Kidney (tissue), 14 donors: Measurements from ENCODE around the gene MYCN. TPM values are rescaled to one million over a fixed set of nuclear protein-coding genes. Genes with fewer than 3 reads are reported as not detected.

Source experiments
- DNase-seq, 5 donors: peaks; one replicate each; pipeline ENCODE4 v3.0.0-alpha.2; 2013 to 2020
- FAIRE-seq: peaks from 2 replicates; lab custom pipeline; 2012; peaks lifted over from hg19 to GRCh38; lab: Jason Lieb, UNC
- H3K27ac ChIP-seq, 2 donors: one replicate each; pipeline ENCODE4 v1.7.0; 2013; ENCODE audit warnings: low read depth in 2 of 2, low read length in 2 of 2, inconsistent platforms in 1 of 2
- H3K27me3 ChIP-seq: one replicate; pipeline ENCODE4 v1.7.1; 2013; ENCODE audit warnings: low read length, inconsistent platforms; ENCODE audit not compliant: control insufficient read depth, insufficient read depth
- H3K36me3 ChIP-seq, 3 donors: one replicate each; pipeline versions ENCODE4 v1.7.0 to v1.7.1; 2013; ENCODE audit warnings: low read length in 3 of 3, control low read depth in 1 of 3, inconsistent platforms in 1 of 3; ENCODE audit not compliant: insufficient read depth in 3 of 3, control insufficient read depth in 2 of 3
- H3K4me1 ChIP-seq, 3 donors: one replicate each; pipeline versions ENCODE4 v1.7.0 to v1.7.1; 2013; ENCODE audit warnings: low read length in 3 of 3, inconsistent platforms in 1 of 3, low read depth in 1 of 3; ENCODE audit not compliant: control insufficient read depth in 2 of 3, insufficient read depth in 2 of 3
- H3K4me3 ChIP-seq, 3 donors: one replicate each; pipeline versions ENCODE4 v1.7.0 to v1.8.1; 2013; ENCODE audit warnings: low read length in 3 of 3, control low read depth in 1 of 3, inconsistent platforms in 1 of 3
- H3K9ac ChIP-seq, 3 donors: one replicate each; pipeline versions ENCODE4 v1.7.0 to v1.7.1; 2013; ENCODE audit warnings: low read length in 3 of 3, control low read depth in 1 of 3, inconsistent platforms in 1 of 3
- H3K9me3 ChIP-seq, 3 donors: one replicate each; pipeline versions ENCODE4 v1.7.0 to v1.7.1; 2013; ENCODE audit warnings: low read length in 3 of 3, control low read depth in 1 of 3, inconsistent platforms in 1 of 3; ENCODE audit not compliant: control insufficient read depth in 2 of 3, insufficient read depth in 1 of 3
- CTCF ChIP-seq: IDR thresholded peaks from 3 replicates; pipeline ENCODE4 v1.5.1; 2012; ENCODE audit warnings: mild to moderate bottlenecking, moderate library complexity, borderline replicate concordance; ENCODE audit not compliant: insufficient read depth; ENCODE audit errors: extremely low read depth
- intact Hi-C: fragments of 100-400 bp; cut with DNase I; formaldehyde crosslinking; loops from one replicate; pipeline ENCODE4 v1.11.1; 2022
- polyA plus RNA-seq: library from polyadenylated mRNA; stranded (reverse); fragments of 350-450 nt; fragmentation: Illumina TruSeq; extraction: RNeasy Lipid Tissue Mini Kit (QIAGEN cat#74804); gene quantifications from one replicate; pipeline ENCODE4 v1.2.3, GENCODE V29; 2014; ENCODE audit warnings: low read depth, low replicate concordance; ENCODE audit not compliant: insufficient read depth
- total RNA-seq: library from RNA; stranded (reverse); fragmentation: NEBNext Ultra II Directional; extraction: Animal tissue kit (Norgen Biotek cat#: 25700); gene quantifications from one replicate; pipeline ENCODE4 v1.2.1, GENCODE V29; 2021
- donor health status: control.
- donor health status: control.
- donor health status: control.
- donor health status: control.
- donor health status: control.
- donor health status: DM: yes; HTN: yes; CAD: no.
- donor health status: Normal renal cell carcinoma (clear cell type).

MYCN gene
- total and polyA plus RNA-seq, 2 donors from 2014 or later = 1.7 to 2.2 TPM

GRCh38 chr2:15982285-15983044 lies 42.1 kb downstream of the MYCN start:
- no peaks in the 10 kb centered on the region for H3K27me3 ChIP-seq
- H3K4me1 ChIP-seq = peaks cover 0 to 5% (median 0%) of the 10 kb centered on the region in 3 donors
- intact Hi-C loops = no loop called here
- H3K27ac ChIP-seq = no peak overlapping the region
- no peaks in the 10 kb centered on the region for H3K36me3 ChIP-seq
- no peak overlapping the region for H3K4me3 ChIP-seq
- no peak for FAIRE-seq
- no peak for TF ChIP-seq CTCF
- peak in 3 of 5 donors; percentile 35 to 55 (median 48) for DNase-seq
- H3K9ac ChIP-seq = no peak overlapping the region
- H3K9me3 ChIP-seq = peaks cover 0 to 3% (median 0%) of the 10 kb centered on the region in 3 donors

- no peak overlapping the region for H3K9ac ChIP-seq
- peaks cover 0 to 5% (median 0%) of the 10 kb centered on the region in 3 donors for H3K4me1 ChIP-seq
- no peak for TF ChIP-seq CTCF
- intact Hi-C loops = no loop called here
- H3K27me3 ChIP-seq = no peaks in the 10 kb centered on the region
- H3K36me3 ChIP-seq = no peaks in the 10 kb centered on the region
- H3K9me3 ChIP-seq = peaks cover 0 to 3% (median 0%) of the 10 kb centered on the region in 3 donors
- H3K4me3 ChIP-seq = no peak overlapping the region
- FAIRE-seq = no peak
- DNase-seq = no peak
- H3K27ac ChIP-seq = no peak overlapping the region
Observed at GRCh38 chr2:15983496-15983895, 43.1 kb downstream of the MYCN start.

- Histone ChIP-seq H3K9ac (no peak overlapping the region), H3K27me3 (no peaks in the 10 kb centered on the region), H3K4me3 (no peak overlapping the region), H3K4me1 (peaks cover 0 to 5% (median 0%) of the 10 kb centered on the region in 3 donors), H3K36me3 (no peaks in the 10 kb centered on the region), H3K9me3 (peaks cover 0 to 3% (median 0%) of the 10 kb centered on the region in 3 donors), H3K27ac (no peak overlapping the region)
- DNase-seq (peak in 4 of 5 donors; percentile 73 to 88 (median 82)), FAIRE-seq (no peak)
- intact Hi-C loops = no loop called here
- TF ChIP-seq CTCF = no peak
Observed at GRCh38 chr2:15984368-15985255, 44.3 kb downstream of the MYCN start.
